Measurements from ENCODE around the gene ZNF536.

DNA sequence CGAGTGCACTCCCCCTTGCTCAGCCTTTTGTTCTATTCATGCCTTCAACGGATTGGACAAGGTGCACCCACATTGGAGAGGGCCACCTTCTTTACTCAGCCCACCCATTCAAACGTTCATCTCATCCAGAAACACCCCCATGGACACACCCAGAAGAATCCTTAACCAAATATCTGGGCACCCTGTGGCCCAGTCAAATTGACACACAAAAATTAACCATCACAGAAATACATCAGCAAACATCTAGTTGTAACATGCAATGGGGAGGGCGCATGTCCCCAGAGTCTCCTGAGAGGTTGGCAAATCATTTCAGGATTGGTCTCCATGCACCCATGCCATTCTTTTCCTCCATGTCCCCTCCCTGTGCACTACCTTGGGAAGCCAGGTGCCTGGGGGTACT, 167.1 kb downstream of the ZNF536 start:
- TF ChIP-seq, protein P1, sequence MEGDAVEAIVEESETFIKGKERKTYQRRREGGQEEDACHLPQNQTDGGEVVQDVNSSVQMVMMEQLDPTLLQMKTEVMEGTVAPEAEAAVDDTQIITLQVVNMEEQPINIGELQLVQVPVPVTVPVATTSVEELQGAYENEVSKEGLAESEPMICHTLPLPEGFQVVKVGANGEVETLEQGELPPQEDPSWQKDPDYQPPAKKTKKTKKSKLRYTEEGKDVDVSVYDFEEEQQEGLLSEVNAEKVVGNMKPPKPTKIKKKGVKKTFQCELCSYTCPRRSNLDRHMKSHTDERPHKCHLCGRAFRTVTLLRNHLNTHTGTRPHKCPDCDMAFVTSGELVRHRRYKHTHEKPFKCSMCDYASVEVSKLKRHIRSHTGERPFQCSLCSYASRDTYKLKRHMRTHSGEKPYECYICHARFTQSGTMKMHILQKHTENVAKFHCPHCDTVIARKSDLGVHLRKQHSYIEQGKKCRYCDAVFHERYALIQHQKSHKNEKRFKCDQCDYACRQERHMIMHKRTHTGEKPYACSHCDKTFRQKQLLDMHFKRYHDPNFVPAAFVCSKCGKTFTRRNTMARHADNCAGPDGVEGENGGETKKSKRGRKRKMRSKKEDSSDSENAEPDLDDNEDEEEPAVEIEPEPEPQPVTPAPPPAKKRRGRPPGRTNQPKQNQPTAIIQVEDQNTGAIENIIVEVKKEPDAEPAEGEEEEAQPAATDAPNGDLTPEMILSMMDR (IDR thresholded peaks at IDR 0.05): no peak
- no peak for TF ChIP-seq POLR2A (IDR thresholded peaks at IDR 0.05)
- TF ChIP-seq EP300 (IDR thresholded peaks at IDR 0.05): no peak
